ENCODE measurements around the gene PDZD2. TPM values are rescaled to one million over a fixed set of nuclear protein-coding genes. Genes with fewer than 3 reads are reported as not detected.

The PDZD2 gene
- polyA plus RNA-seq, 1 donor from 2014 or later = 3.1 TPM

DNA sequence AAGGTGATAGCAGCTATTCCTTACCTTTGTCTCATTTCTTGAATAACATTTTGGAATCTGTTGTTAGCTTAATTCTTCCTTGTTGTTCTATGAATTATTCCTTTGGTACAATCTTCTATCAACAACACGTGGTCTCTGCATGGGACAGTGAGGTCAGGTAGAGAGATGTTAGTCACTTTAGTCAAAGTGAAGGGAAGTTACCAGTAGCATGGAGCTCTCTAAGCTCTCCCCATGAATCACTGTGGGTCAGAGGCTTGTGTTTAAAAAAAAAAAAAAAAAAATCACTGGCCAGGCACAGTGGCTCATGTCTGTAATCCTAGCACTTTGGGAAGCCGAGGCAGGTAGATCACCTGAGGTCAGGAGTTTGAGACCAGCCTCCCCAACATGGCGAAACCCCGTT is 419.2 kb downstream of the PDZD2 start:
- no peak overlapping the region for H2AFZ ChIP-seq (ENCODE audit: low read depth, low read length)
- H3K27me3 ChIP-seq (ENCODE audit: insufficient read depth, low read depth, low read length) = no peaks in the 10 kb centered on the region
- H4K20me1 ChIP-seq (ENCODE audit: insufficient read depth) = no peaks in the 10 kb centered on the region
- no peaks in the 10 kb centered on the region for H3K79me2 ChIP-seq (replicated peaks; ENCODE audit: insufficient read depth, low read length)
- no peak overlapping the region for H3K4me3 ChIP-seq (ENCODE audit: low read length)
- H3K9me2 ChIP-seq (ENCODE audit: insufficient read depth, low read length) = no peaks in the 10 kb centered on the region
- H3K9ac ChIP-seq (ENCODE audit: low read length) = no peak overlapping the region
- H3K4me2 ChIP-seq (ENCODE audit: low read length) = no peak overlapping the region
- H3K9me3 ChIP-seq (ENCODE audit: low read length) = no peaks in the 10 kb centered on the region
- TF ChIP-seq, protein P1, sequence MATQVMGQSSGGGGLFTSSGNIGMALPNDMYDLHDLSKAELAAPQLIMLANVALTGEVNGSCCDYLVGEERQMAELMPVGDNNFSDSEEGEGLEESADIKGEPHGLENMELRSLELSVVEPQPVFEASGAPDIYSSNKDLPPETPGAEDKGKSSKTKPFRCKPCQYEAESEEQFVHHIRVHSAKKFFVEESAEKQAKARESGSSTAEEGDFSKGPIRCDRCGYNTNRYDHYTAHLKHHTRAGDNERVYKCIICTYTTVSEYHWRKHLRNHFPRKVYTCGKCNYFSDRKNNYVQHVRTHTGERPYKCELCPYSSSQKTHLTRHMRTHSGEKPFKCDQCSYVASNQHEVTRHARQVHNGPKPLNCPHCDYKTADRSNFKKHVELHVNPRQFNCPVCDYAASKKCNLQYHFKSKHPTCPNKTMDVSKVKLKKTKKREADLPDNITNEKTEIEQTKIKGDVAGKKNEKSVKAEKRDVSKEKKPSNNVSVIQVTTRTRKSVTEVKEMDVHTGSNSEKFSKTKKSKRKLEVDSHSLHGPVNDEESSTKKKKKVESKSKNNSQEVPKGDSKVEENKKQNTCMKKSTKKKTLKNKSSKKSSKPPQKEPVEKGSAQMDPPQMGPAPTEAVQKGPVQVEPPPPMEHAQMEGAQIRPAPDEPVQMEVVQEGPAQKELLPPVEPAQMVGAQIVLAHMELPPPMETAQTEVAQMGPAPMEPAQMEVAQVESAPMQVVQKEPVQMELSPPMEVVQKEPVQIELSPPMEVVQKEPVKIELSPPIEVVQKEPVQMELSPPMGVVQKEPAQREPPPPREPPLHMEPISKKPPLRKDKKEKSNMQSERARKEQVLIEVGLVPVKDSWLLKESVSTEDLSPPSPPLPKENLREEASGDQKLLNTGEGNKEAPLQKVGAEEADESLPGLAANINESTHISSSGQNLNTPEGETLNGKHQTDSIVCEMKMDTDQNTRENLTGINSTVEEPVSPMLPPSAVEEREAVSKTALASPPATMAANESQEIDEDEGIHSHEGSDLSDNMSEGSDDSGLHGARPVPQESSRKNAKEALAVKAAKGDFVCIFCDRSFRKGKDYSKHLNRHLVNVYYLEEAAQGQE (IDR thresholded peaks at IDR 0.05; ENCODE audit: borderline replicate concordance) = no peak
- no peak for TF ChIP-seq SMC3 (conservative IDR thresholded peaks at IDR 0.05; ENCODE audit: poor library complexity)
- no peak for TF ChIP-seq EP300 (conservative IDR thresholded peaks at IDR 0.05; ENCODE audit: poor library complexity, severe bottlenecking)
- no peak for TF ChIP-seq MXI1 (conservative IDR thresholded peaks at IDR 0.05; ENCODE audit: poor library complexity, severe bottlenecking)
- TF ChIP-seq RAD21 (conservative IDR thresholded peaks at IDR 0.05) = no peak
- TF ChIP-seq, protein P2, sequence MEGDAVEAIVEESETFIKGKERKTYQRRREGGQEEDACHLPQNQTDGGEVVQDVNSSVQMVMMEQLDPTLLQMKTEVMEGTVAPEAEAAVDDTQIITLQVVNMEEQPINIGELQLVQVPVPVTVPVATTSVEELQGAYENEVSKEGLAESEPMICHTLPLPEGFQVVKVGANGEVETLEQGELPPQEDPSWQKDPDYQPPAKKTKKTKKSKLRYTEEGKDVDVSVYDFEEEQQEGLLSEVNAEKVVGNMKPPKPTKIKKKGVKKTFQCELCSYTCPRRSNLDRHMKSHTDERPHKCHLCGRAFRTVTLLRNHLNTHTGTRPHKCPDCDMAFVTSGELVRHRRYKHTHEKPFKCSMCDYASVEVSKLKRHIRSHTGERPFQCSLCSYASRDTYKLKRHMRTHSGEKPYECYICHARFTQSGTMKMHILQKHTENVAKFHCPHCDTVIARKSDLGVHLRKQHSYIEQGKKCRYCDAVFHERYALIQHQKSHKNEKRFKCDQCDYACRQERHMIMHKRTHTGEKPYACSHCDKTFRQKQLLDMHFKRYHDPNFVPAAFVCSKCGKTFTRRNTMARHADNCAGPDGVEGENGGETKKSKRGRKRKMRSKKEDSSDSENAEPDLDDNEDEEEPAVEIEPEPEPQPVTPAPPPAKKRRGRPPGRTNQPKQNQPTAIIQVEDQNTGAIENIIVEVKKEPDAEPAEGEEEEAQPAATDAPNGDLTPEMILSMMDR (IDR thresholded peaks at IDR 0.05; ENCODE audit: poor library complexity, severe bottlenecking) = no peak
- no peak for TF ChIP-seq EZH2 (IDR thresholded peaks at IDR 0.05; ENCODE audit: borderline replicate concordance, insufficient read depth, low read length, poor library complexity, severe bottlenecking)
- no peak for TF ChIP-seq POLR2AphosphoS5 (IDR thresholded peaks at IDR 0.05)
- TF ChIP-seq TAF1 (IDR thresholded peaks at IDR 0.05; ENCODE audit: low read depth) = no peak
- no peaks in the 10 kb centered on the region for H3F3A ChIP-seq (ENCODE audit: insufficient read depth, low read length, poor library complexity, severe bottlenecking)
- no peaks in the 10 kb centered on the region for H3K36me3 ChIP-seq (ENCODE audit: insufficient read depth, low read length)
- no peak overlapping the region for H3K27ac ChIP-seq (ENCODE audit: low read length)

DNA sequence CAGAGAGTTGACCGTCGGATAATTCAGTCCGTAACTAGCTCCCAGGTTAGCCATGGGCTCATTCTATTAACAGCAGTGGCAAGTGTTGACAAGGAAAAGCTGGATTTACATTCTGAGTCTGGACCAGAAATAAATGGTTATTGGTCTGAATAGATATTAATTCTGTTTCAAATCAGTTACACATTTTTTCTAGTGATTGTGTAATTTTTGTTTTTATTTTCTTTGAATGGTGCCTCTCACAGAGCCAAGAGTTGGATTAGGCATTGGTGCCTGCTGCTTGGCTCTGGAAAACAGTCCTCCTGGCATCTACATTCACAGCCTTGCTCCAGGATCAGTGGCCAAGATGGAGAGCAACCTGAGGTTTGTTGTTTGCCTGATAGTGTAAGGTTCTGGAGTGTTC is 420.1 kb downstream of the PDZD2 start:
- Histone ChIP-seq H3K27ac (ENCODE audit: low read length) (no peak overlapping the region), H3K4me3 (ENCODE audit: low read length) (no peak overlapping the region), H3K27me3 (ENCODE audit: insufficient read depth, low read depth, low read length) (no peaks in the 10 kb centered on the region), H3K79me2 (replicated peaks; ENCODE audit: insufficient read depth, low read length) (no peaks in the 10 kb centered on the region), H3K9me3 (ENCODE audit: low read length) (no peaks in the 10 kb centered on the region), H4K20me1 (ENCODE audit: insufficient read depth) (no peaks in the 10 kb centered on the region), H2AFZ (ENCODE audit: low read depth, low read length) (no peak overlapping the region), H3K9me2 (ENCODE audit: insufficient read depth, low read length) (no peaks in the 10 kb centered on the region), H3K9ac (ENCODE audit: low read length) (no peak overlapping the region), H3K4me2 (ENCODE audit: low read length) (no peak overlapping the region), H3K36me3 (ENCODE audit: insufficient read depth, low read length) (no peaks in the 10 kb centered on the region), H3F3A (ENCODE audit: insufficient read depth, low read length, poor library complexity, severe bottlenecking) (no peaks in the 10 kb centered on the region)
- TF ChIP-seq, protein P1 (IDR thresholded peaks at IDR 0.05; ENCODE audit: borderline replicate concordance) = no peak
- no peak for TF ChIP-seq MXI1 (conservative IDR thresholded peaks at IDR 0.05; ENCODE audit: poor library complexity, severe bottlenecking)
- no peak for TF ChIP-seq EZH2 (IDR thresholded peaks at IDR 0.05; ENCODE audit: borderline replicate concordance, insufficient read depth, low read length, poor library complexity, severe bottlenecking)
- no peak for TF ChIP-seq POLR2AphosphoS5 (IDR thresholded peaks at IDR 0.05)
- no peak for TF ChIP-seq TAF1 (IDR thresholded peaks at IDR 0.05; ENCODE audit: low read depth)
- TF ChIP-seq SMC3 (conservative IDR thresholded peaks at IDR 0.05; ENCODE audit: poor library complexity) = no peak
- TF ChIP-seq, protein P2 (IDR thresholded peaks at IDR 0.05; ENCODE audit: poor library complexity, severe bottlenecking) = no peak
- TF ChIP-seq RAD21 (conservative IDR thresholded peaks at IDR 0.05) = no peak
- TF ChIP-seq EP300 (conservative IDR thresholded peaks at IDR 0.05; ENCODE audit: poor library complexity, severe bottlenecking) = no peak
